GM19324 (cell line): ENCODE measurements around the gene MAGOH.
"Not testable (repeated sequence)": the region's sequence is repeated elsewhere in the genome, so short reads cannot be mapped to it uniquely, and the experiment has no call there.

Experiments
- ATAC-seq: cut with Tn5 transposase; IDR thresholded peaks from one replicate; pipeline ENCODE4 v1.9.1; 2021; ENCODE audit warnings: mild to moderate bottlenecking, moderate library complexity; ENCODE audit not compliant: unreplicated experiment, low FRiP score

Gene MAGOH

DNA sequence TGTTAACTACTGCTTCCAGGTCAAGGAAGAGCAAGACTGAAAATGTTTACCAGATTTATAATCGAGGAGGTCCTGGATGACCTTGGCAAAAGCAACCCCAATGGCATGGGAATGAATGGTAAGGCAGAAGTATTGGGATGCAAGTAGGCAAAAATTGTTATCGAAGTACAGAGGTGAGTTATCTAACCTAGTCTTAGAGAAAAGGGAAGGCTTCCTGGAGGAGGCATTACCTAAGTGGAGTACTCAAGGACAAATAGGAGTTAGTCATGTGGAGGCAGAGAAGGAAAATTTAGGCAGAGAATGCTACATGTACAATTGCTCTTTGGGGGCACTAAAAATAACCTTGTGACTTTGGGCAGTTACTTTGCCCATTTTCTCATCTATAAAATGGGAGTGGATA lies 3.5 kb upstream of the MAGOH start:
- ATAC-seq, result no peak

DNA sequence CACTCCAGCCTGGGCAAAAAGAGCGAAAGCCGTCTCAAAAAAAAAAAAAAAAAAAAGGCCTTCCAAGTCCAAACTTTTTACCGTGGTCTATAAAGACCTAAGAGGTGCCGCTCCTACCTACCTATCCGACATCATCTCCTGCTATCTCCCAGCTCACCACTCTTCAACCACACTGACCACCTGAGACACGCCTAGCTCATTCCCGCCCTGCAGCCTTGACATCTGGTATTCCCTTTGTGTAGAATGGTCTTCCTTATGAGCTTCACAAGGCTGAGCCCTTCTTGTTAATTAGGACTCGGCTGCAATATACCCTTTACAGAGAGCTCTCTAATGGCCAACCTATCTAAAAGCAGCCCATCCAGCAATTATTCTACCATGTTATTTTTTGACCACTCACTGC lies 680 bp downstream of the MAGOH start:
- no peak for ATAC-seq

DNA sequence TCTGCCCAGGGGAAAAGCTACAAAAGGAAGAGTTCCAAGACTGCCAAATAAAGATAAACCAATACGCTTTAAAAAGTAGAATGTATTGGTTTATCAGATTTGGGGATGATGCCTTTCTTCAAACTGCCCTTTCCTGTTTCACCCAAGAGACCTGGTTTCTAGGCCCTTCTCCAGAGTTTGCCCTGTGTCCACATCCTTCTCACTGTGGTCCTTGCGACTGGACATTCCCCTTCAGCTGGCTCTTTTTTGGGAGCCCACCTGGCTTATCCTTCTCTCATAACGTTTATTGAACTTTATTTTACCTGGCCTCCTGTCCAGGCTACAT lies 17.4 kb downstream of the MAGOH start:
- ATAC-seq, result no peak

DNA sequence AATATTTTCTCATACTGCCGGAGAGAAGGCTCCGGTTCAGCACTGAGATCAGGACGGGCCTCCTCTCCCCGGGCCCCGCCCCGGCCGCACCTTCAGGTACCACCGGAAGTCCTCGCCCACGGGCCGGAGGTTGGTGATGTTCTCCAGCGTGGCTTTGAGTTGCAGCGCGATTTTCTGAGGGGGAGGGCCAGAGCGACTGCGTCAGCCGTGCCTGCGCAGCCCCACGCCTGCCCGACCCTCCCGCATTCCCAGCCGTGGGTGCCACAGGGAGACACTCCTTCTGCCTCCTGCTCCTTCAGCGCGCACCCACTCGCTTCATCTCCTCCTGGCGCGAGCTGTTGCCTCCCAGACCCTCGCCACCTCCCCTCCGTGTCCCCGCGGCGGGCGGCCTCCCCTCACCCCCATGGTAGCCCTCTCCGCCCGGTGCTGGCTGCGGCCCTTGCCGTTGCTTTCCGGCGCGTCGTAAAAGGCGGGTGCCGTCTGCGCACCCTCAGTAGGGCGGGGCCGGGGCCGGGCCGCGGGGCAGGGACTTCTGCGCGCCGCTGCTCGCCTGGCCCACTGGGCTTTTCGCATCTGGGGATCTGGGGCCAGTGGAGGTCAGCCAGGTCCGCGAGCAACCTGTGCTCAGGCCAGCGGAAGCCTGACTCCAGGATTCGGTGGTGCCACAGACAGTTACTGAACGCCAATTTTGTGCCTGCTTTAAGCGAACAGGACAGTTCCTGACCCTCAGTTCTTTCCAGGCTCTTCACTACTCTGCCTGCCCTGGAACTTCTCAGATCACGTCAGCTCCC lies 18.0 kb downstream of the MAGOH start, which contains the start of gene CZIB:
Gene CZIB, minus strand, starts transcription at position 464 of the 791 bp plus-strand sequence. Its CDS starts 59 bp downstream, at position 405.
- peak; percentile 92 for ATAC-seq

DNA sequence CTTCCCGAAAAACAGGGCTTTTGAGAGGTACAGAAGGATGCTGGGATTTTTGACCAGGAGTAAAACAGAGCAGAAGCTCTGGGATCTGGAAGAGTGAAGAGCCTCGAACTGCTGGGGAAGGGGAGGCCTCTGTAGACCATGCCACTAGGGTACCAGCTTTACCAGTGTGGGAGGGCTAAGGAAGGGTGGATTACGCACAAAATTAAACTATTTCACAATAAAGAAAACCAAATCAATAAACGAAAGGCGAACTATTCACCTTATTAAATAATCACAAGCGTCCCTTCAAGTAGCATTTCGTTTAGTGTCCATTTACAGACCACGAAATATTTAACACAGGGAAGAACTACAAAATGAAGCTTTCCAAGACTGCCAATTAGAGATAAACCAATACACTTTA lies 18.6 kb downstream of the MAGOH start:
- no peak for ATAC-seq

DNA sequence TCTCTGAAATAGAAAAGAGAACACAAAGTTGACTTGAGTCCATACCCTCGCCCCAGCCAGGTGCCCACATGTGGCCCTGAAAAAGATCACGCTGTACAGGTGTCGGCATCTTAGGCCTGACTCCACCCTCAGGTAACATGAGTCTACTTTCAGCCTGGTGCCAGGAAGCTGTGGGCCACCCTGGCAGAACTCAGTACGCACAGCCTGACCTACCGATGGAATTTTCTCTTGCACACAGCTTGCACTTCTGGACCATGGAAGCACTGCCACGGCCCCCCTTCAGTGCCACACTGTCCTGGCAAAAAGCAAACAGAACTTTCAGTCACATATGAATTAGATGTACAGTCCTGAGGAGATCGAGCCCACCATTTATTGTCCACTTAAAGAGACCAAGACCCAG lies 20.1 kb downstream of the MAGOH start:
- ATAC-seq, result no peak

DNA sequence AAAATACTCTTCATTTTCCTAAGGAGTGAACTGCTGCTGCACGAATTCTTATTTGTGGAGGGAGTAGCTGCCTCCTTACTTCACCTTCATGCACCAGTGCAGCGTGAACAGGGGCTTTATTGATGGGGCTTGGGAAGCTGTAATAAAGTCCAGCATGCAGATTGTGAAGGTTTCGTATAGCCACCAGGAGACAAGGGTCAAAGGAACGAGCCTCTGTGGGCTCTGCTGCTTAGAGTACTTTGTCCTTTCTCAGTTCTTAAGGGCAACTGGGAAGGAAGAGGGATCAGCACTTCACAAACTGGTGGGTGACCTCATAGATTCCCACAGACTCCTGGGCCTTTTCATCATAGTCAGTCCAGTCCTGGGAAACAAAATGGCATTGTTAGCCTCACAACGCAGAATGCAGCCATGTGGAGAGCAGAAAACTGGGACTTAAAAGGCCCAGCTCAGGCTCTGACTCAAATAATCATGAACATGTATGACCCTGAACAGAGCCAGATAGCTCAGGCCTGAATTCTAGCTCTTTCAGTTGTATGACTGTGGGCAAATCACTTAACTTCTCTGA lies 23.9 kb downstream of the MAGOH start:
- ATAC-seq, result no peak

DNA sequence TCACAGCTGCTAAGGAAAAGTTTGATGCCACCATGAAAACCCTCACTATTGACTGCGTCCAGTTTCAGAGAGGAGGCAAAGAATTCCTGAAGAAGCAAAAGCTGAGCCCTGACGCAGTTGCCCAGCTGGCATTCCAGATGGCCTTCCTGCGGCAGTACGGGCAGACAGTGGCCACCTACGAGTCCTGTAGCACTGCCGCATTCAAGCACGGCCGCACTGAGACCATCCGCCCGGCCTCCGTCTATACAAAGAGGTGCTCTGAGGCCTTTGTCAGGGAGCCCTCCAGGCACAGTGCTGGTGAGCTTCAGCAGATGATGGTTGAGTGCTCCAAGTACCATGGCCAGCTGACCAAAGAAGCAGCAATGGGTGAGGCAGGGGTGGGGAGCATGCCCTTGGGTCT lies 27.4 kb downstream of the MAGOH start:
- no peak for ATAC-seq

DNA sequence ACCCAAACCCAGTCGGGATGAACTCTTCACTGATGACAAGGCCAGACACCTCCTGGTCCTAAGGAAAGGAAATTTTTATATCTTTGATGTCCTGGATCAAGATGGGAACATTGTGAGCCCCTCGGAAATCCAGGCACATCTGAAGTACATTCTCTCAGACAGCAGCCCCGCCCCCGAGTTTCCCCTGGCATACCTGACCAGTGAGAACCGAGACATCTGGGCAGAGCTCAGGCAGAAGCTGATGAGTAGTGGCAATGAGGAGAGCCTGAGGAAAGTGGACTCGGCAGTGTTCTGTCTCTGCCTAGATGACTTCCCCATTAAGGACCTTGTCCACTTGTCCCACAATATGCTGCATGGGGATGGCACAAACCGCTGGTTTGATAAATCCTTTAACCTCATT lies 28.0 kb downstream of the MAGOH start:
- ATAC-seq, result no peak

DNA sequence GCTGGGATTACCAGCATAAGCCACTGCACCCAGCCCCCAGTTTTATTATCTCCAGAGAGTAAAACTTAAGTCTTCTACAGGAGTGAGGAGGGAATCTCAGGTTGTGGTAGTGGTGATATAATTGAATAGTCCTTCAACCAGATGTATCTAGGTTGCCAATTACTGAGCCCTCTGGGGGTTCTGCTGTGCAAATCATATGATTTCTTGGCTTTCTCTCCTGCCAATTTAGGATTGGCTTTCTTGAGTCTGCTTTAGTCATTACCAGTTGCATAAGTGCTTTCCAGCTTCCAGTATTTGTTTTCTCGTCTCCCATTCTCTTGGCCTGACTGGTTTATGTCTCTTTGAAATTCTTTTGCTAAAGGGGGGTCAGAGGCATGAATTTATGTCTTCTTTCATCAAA lies 30.6 kb downstream of the MAGOH start:
- no peak for ATAC-seq

DNA sequence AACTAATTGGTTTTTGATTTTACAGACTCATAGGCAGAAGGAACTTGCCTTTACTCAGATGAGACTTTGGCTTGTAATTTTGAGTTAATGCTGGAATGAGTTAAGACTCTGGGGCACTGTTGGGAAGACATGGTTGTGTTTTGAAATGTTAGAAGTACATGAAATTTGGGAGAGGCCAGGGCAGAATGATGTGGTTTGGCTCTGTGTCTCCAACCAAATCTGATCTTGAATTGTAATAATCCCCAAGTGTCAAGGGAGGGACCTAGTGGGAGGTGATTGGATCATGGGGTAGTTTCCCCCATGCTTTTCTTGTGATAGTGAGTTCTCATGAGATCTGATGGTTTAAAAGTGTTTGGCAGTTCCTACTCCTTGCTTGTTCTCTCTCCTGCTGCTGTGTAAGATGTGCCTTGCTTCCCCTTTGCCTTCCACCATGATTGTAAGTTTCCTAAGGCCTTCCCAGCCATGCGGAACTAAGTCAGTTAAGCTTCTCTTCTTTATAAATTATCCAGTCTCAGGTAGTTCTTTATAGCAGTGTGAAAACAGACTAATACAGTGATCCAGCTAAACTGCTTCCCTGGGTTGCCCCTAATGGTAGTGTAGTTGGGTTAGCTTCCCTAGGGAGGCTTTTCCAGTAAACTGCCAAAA lies 31.5 kb downstream of the MAGOH start:
- ATAC-seq, result no peak

DNA sequence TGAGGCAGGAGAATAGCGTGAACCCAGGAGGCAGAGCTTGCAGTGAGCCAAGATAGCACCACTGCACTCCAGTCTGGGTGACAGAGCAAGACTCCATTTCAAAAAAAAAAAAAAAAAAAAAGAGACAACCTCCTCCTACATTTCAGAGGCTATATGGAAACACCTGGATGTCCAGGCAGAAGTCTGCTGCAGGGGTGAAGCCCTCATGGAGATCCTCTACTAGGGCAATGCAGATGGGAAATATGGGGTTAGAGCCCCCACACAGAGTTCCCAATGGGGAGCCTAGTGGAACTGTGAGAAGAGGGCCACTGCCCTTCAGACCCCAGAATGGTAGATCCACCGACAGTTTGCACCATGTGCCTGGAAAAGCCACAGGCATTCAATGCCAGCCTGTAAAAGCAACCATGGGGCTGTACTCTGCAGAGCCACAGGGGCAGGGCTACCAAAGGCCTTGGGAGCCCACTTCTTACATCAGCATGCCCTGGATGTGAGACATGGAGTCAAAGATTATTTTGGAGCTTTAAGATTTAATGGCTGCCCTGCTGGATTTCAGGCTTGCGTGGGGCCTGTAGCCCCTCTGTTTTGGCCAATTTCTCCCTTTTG lies 32.1 kb downstream of the MAGOH start:
- not testable (repeated sequence) for ATAC-seq

DNA sequence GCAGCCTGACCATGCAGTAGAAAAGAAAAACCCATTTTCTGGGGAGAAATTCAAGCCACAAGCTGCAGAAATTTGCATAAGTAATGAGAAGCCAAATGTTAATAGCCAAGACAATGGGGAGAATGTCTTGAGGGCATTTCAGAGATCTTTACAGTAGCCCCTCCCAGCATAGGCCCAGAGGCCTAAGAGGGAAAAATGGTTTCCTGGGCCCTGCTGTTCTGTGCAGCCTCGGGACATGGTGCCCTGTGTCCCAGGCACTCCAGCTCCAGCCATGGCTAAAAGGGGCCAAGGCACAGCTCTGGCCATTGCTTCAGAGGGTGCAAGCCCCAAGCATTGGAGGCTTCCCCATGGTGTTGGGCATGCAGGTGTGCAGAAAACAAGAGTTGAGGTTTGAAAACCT lies 32.8 kb downstream of the MAGOH start:
- ATAC-seq, result not testable (repeated sequence)

DNA sequence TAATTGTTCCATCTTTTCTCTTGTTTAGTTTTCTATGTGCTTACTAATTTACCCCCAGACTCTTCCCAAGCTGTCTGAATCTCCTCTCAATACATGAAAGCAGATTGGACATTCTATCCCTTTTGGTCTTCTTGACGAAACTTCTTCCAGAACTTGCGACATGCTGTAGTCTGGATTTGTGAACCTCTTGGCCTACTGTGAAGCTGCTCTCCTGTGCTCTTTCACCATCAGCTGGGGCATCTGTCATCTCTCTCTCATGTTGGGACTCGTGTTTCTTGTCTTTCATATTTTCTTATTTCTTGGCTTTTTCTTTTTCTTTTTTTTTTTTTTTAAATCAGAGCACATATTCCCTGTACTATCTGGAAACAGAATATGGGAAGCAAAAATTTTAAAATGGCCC lies 34.9 kb downstream of the MAGOH start:
- ATAC-seq, result no peak

DNA sequence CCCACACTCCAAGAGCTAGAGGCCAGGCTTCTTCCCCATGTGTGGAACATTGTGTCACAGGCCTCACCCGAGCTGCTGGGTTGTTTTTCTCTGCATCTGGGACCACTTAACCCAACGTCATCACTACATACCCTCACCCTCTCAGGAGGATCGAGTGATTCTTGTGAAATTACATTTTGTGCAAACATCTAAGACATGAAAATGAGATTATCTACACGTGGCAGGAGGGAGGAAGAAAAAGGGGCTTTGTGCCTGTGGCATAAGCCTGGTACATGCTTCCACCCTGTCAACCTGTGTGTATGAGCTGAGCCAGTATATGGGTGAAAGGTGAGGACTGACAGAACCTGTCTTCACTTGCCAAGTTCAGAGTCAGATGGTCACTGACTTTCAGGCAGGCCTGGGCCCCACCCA lies 40.1 kb downstream of the MAGOH start:
- no peak for ATAC-seq

DNA sequence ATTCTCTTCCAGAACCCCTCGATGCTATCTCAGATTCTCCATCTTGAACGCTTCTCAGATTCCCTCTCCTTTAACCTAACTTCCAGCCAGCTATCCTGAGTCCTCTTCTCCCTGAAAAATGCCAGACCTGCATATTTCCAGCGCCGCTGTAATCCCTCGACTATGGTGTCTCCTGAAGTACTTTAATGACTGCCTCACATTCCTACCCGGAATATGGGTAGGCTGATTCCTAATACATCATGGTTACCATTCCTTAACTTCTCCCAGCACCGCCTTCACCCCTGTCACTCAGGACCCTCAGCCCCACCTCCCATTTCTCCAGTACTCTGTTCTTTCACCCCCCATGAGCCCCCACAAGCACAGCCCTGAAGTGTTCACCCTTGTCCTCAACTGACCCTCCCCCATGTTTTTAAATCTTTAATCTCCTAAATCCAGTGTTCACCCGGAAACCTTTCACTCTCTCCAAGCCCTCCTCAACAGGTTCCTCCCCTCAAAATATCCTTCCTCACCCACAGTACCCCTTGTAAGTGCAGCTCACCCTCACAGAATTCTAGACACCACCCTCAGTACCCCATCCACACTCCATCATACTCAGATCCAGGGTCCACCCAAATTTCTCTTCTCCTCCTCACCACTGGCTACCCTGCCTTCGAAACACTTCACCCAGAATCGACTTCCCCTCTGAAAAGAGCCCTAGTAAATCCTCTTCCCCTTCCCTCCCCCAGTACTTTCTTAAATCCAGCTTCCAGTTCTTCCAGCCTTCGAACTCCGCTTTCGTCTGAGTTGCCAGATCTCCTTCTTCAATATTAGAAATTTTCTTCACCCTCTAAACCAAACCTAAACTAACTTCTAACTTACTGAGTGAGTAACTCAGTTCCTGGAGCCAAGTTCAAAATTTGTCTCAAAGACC lies 40.8 kb downstream of the MAGOH start:
- no peak for ATAC-seq

DNA sequence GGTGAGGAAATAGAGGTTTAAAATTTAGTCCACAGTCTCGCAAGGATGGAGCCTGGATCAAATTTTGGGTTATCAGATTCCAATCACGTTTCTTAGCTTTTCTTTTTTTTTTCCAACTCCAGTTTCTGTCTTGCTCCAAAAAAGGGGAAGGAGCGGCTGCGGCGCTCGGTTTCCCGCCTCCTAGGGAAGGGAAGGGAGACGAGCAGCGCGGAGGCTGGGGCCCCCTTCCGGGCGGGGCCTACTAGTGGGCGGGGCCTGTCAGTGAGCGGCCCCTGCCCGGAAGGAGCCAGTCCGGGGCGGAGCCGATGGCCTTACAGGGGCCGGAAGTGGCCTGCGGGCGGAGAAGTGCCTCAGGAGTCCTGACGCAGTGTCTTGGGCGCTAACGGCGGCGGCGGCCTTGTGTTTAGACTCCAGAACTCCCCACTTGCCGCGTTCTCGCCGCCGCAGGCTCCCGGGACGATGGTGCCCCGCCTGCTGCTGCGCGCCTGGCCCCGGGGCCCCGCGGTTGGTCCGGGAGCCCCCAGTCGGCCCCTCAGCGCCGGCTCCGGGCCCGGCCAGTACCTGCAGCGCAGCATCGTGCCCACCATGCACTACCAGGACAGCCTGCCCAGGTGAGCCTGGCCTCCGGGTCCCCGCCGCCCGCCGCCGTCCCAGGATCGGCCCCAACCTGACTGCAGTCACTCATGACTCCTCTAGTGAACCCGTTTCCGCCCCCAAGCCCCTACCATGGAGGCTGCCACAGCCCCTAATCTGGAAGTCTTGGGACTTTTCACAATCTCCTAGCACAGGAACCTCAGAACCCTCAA lies 41.6 kb downstream of the MAGOH start, which contains the start of gene CPT2:
Gene CPT2, plus strand, starts transcription at position 340 of the 806 bp plus-strand sequence. Its CDS starts 120 bp downstream, at position 460.
- peak; percentile 95 for ATAC-seq

DNA sequence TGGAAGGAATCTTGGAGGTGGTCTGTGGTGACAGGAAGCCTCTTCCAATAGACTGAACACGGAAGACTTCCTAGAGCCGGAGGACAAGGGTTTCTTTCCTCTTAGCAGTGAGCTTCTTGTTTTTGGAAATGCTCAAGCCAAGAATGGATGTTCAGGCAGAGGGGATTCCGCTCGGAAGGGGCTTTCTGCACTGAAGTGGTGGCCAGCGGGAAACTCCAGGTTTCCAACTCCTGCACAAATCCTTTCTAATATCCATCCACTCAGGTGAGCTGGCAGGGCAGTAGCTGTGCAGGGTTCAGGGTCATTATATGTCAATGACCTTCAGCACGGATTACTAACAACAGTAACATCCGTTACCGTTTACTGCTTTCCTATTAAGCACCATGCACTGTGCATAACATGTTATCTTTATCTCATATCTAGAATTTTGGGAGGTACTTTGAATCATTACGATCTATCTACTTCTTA lies 42.3 kb downstream of the MAGOH start:
- ATAC-seq, result no peak

DNA sequence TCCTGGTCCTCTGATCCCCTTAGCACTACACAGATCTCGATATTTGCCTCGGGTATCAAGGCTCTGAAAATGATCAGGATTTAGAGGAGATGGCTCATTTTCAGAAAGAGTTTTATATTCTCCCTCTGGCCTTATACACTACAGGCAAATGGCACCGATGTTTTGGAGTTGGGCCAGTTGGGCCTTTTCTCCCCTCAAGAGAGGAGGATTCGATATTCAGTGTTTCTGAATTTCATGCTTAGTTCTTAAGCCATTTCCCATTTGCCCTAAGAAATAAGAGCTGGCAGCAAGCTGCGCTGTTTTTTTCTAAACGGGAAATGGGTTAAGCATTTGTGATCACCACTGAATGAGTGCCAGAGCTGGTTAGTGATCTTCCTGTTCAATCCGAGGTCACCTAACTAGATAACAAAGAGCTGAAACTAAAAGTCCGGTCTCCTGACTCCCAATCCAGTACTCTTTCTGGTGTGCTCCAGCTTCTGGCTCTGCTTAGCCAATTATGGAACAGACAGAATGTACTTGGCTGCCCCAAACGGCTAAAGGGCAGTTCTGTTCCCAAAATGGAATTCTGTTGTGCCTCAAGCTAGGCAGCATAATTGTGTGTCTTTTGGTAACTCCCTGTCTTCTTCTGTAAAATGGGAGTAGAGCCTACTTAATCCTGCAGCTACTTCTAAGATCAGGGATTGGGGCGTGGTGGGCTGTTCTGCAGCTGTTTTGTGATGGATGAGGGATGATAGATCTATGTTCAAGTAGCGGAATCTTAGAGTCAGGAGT lies 42.9 kb downstream of the MAGOH start:
- ATAC-seq, result no peak
